Nephron progenitor cell (in vitro differentiated cells): ENCODE data around the gene TAP1.

Experiments used
- DNase-seq: peaks from one replicate; pipeline ENCODE4 v3.0.0; 2021
- H3K27ac Mint-ChIP-seq: 2 replicates; pipeline ENCODE4 v1.8.0; 2021; ENCODE audit warnings: mild to moderate bottlenecking, moderate library complexity, mixed read lengths
- H3K27me3 Mint-ChIP-seq: 2 replicates; pipeline ENCODE4 v1.8.0; 2021; ENCODE audit warnings: mild to moderate bottlenecking, low read depth, mixed read lengths; ENCODE audit not compliant: poor library complexity
- H3K36me3 Mint-ChIP-seq: 2 replicates; pipeline ENCODE4 v1.8.0; 2021; ENCODE audit warnings: low read depth, mixed read lengths
- H3K4me1 Mint-ChIP-seq: 2 replicates; pipeline ENCODE4 v1.8.0; 2021; ENCODE audit warnings: mixed read lengths
- H3K4me3 Mint-ChIP-seq: 2 replicates; pipeline ENCODE4 v1.8.0; 2021; ENCODE audit warnings: mild to moderate bottlenecking, moderate library complexity, mixed read lengths
- H3K9me3 Mint-ChIP-seq: 2 replicates; pipeline ENCODE4 v1.8.0; 2021; ENCODE audit warnings: mild to moderate bottlenecking, moderate library complexity, mixed read lengths
- TF ChIP-seq, protein P1 (sequence below): fragments of 200-600 bp; sonication (generic); IDR thresholded peaks from 2 replicates; pipeline ENCODE4 v1.5.0; 2021; ENCODE audit warnings: antibody characterized with exemption

Gene TAP1

DNA sequence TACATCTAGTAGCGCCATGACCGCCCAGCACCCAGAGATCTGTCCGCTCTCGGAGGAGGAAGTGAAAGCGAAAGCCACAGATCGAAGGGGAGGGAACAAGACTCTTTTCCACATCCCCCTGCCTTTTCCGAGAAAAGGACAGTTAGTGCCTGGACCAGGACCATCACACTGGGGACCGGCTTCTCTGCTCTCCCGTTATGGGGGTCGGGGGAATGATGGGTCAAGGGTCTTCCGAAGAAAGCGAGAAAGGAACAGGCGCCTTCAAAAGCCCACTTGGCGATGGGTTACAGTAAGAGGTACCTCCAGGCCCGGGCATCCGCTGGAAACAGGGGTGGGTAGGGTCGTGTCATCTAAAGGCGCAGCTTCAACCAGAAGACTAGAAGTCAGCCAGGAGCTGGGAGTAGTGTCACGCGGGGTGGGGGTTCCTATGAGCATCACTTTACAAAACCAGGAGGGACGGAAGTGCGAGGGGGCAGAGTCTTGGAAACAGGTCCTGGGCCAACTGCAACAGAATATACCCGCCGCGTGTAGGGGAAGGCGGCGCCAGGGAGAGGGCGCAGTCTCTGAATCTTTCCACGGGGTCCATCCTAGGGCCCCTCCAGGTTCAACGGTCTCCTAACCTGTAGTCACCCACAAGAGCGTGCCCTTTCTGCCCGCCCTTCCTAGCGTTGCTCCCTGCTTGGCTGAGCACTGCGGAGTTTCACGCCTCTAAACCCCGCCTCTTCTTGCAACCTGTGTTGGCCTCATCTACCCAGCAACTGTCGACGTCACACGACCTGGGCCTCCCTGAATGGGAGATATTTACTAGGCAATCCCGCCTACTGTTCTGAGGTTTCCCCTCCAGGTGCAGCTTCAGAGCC is 9.3 kb downstream of the TAP1 start, which contains the start of gene PSMB8:
Gene PSMB8, minus strand, starts transcription at position 69 of the 860 bp plus-strand sequence. Its CDS starts 51 bp downstream, at position 18.
- H3K36me3 Mint-ChIP-seq, result no peaks in the 10 kb centered on the region
- H3K4me3 Mint-ChIP-seq, result peak within 1 kb of the TSS; percentile 82
- peaks cover 100% of the 10 kb centered on the region for H3K27me3 Mint-ChIP-seq
- peaks cover 14% of the 10 kb centered on the region for H3K4me1 Mint-ChIP-seq
- peaks cover 3% of the 10 kb centered on the region for H3K9me3 Mint-ChIP-seq
- TF ChIP-seq, protein P1, sequence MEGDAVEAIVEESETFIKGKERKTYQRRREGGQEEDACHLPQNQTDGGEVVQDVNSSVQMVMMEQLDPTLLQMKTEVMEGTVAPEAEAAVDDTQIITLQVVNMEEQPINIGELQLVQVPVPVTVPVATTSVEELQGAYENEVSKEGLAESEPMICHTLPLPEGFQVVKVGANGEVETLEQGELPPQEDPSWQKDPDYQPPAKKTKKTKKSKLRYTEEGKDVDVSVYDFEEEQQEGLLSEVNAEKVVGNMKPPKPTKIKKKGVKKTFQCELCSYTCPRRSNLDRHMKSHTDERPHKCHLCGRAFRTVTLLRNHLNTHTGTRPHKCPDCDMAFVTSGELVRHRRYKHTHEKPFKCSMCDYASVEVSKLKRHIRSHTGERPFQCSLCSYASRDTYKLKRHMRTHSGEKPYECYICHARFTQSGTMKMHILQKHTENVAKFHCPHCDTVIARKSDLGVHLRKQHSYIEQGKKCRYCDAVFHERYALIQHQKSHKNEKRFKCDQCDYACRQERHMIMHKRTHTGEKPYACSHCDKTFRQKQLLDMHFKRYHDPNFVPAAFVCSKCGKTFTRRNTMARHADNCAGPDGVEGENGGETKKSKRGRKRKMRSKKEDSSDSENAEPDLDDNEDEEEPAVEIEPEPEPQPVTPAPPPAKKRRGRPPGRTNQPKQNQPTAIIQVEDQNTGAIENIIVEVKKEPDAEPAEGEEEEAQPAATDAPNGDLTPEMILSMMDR, result no peak
- no peak within 1 kb of the TSS for H3K27ac Mint-ChIP-seq
- DNase-seq, result peak; percentile 95

DNA sequence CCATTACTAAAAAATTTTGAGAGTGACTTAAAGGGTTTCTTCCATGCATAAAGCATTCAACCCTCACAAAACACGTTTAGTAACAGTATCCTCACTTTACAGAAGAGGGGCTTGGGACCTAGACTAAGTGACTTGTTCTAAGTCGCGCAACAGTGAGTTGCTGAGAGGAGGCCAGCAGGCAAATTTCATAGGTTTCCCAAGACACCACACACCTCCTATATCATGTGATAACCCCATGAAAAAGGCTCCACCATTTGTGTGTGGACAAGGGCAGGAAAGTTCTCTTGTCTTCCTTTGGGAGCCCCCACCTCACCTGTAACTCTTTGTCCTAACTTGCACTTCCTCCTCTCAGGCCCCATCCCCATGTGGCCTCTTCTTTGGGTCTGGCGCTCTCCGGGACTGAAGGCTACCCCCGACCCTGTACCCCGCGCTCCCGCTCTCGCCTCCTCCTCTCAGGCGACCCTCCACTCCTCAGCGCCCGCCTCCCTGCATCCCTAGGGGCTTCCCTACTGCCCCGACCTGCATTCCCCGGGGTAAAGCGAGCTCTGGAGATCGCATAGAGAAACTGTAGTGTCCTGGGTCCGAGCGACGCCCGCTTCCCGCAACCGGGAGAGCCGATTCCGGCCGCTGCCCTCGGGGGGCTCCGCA is 10.0 kb downstream of the TAP1 start:
- Mint-ChIP-seq H3K27me3 (peaks cover 97% of the 10 kb centered on the region), H3K27ac (no peak overlapping the region), H3K36me3 (no peaks in the 10 kb centered on the region), H3K4me3 (peak overlapping the region; percentile 82), H3K9me3 (peaks cover 3% of the 10 kb centered on the region), H3K4me1 (peaks cover 14% of the 10 kb centered on the region)
- TF ChIP-seq, protein P1, result no peak
- peak; percentile 31 for DNase-seq

DNA sequence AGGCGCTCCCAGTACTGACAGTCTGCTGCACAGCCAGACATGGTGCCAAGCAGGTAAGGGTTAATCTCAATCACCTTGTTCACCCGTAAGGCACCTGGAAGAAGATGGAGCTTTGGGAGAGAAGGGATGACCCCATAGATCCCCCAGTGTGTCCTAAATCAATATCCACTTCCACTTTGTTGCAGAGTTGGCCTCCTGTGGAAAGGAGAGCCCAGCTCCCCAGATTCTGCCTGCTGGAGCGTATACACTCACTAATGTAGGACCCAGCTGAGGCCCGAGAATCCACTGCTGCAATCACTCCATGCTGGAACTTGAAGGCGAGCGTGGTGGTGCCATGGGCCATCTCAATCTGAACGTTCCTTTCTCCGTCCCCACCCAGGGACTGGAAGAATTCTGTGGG is 10.8 kb downstream of the TAP1 start:
- peaks cover 93% of the 10 kb centered on the region for H3K27me3 Mint-ChIP-seq
- TF ChIP-seq, protein P1, result no peak
- H3K27ac Mint-ChIP-seq, result no peak overlapping the region
- H3K4me1 Mint-ChIP-seq, result peaks cover 15% of the 10 kb centered on the region
- H3K36me3 Mint-ChIP-seq, result no peaks in the 10 kb centered on the region
- no peak for DNase-seq
- peak overlapping the region; percentile 13 for H3K4me3 Mint-ChIP-seq
- H3K9me3 Mint-ChIP-seq, result peaks cover 3% of the 10 kb centered on the region

GRCh38 chr6:32842021-32842650 is 11.4 kb downstream of the TAP1 start:
- Mint-ChIP-seq H3K36me3 (no peaks in the 10 kb centered on the region), H3K27me3 (peaks cover 93% of the 10 kb centered on the region), H3K27ac (no peak overlapping the region), H3K4me1 (peaks cover 20% of the 10 kb centered on the region), H3K9me3 (peaks cover 3% of the 10 kb centered on the region), H3K4me3 (no peak overlapping the region)
- TF ChIP-seq, protein P1, result no peak
- no peak for DNase-seq

- DNase-seq, result no peak
- Mint-ChIP-seq H3K9me3 (peaks cover 3% of the 10 kb centered on the region), H3K4me3 (no peak overlapping the region), H3K36me3 (no peaks in the 10 kb centered on the region), H3K27me3 (peaks cover 93% of the 10 kb centered on the region), H3K4me1 (peaks cover 26% of the 10 kb centered on the region), H3K27ac (no peak overlapping the region)
- TF ChIP-seq, protein P1, result no peak
Measured at GRCh38 chr6:32840604-32841246, 12.8 kb downstream of the TAP1 start.
